ENCODE results near the gene TTLL3. TPM values are rescaled to one million over a fixed set of nuclear protein-coding genes. Genes with fewer than 3 reads are reported as not detected.

Gene TTLL3
- total RNA-seq, 1 experiment from 2014 or later = 15.7 TPM

GRCh38 chr3:9817436-9817835 lies 7.4 kb downstream of the TTLL3 start:
- Histone ChIP-seq H3K9me3 (ENCODE audit: control insufficient read depth, insufficient read depth, low read depth, low read length) (no peaks in the 10 kb centered on the region), H3K27ac (ENCODE audit: low read length) (no peak overlapping the region), H3K4me3 (ENCODE audit: low read depth in 2 of 2, low read length in 2 of 2) (no peak overlapping the region), H3K27me3 (ENCODE audit: control insufficient read depth, insufficient read depth, low read length) (no peaks in the 10 kb centered on the region), H3K36me3 (ENCODE audit: control insufficient read depth, insufficient read depth, low read length) (no peaks in the 10 kb centered on the region), H3K4me1 (ENCODE audit: control insufficient read depth, insufficient read depth, low read length) (no peaks in the 10 kb centered on the region)
- DNase-seq (ENCODE audit: low read depth, low spot score) = no peak
- ATAC-seq = no peak
- no TSS peak for BruUV-seq (replicated peaks)
- ChIA-PET CTCF (no interaction called here), POLR2A (no interaction called here)
- intact Hi-C loops (cut with micrococcal nuclease; ENCODE audit: unreplicated experiment) (no loop called here), in situ Hi-C loops (cut with HindIII; ENCODE audit: low pct_unique_long_range_greater_than_20kb, low sequenced_read_pairs) (no loop called here)
- TF ChIP-seq TCF7L2 (IDR thresholded peaks at IDR 0.05; ENCODE audit: low read depth, low read length) (no peak), SIN3A (IDR thresholded peaks at IDR 0.05; ENCODE audit: borderline replicate concordance, insufficient read depth, low read depth, low read length) (no peak), CTCF (IDR thresholded peaks at IDR 0.05) (no peak), POLR2AphosphoS5 (IDR thresholded peaks at IDR 0.05; ENCODE audit: low read depth, low read length) (no peak), REST (IDR thresholded peaks at IDR 0.05; ENCODE audit: insufficient read depth in 1 of 2, low read depth in 2 of 2, low read length in 1 of 2) (no peak)

- Histone ChIP-seq H3K36me3 (ENCODE audit: control insufficient read depth, insufficient read depth, low read length) (no peaks in the 10 kb centered on the region), H3K27ac (ENCODE audit: low read length) (no peak overlapping the region), H3K4me1 (ENCODE audit: control insufficient read depth, insufficient read depth, low read length) (no peaks in the 10 kb centered on the region), H3K27me3 (ENCODE audit: control insufficient read depth, insufficient read depth, low read length) (no peaks in the 10 kb centered on the region), H3K4me3 (ENCODE audit: low read depth in 2 of 2, low read length in 2 of 2) (no peak overlapping the region), H3K9me3 (ENCODE audit: control insufficient read depth, insufficient read depth, low read depth, low read length) (no peaks in the 10 kb centered on the region)
- ChIA-PET POLR2A (no interaction called here), CTCF (no interaction called here)
- no TSS peak for BruUV-seq (replicated peaks)
- ATAC-seq = no peak
- TF ChIP-seq TCF7L2 (IDR thresholded peaks at IDR 0.05; ENCODE audit: low read depth, low read length) (no peak), POLR2AphosphoS5 (IDR thresholded peaks at IDR 0.05; ENCODE audit: low read depth, low read length) (no peak), SIN3A (IDR thresholded peaks at IDR 0.05; ENCODE audit: borderline replicate concordance, insufficient read depth, low read depth, low read length) (no peak), REST (IDR thresholded peaks at IDR 0.05; ENCODE audit: insufficient read depth in 1 of 2, low read depth in 2 of 2, low read length in 1 of 2) (no peak), CTCF (IDR thresholded peaks at IDR 0.05) (no peak)
- no peak for DNase-seq (ENCODE audit: low read depth, low spot score)
- intact Hi-C loops (cut with micrococcal nuclease; ENCODE audit: unreplicated experiment) = no loop called here
- in situ Hi-C loops (cut with HindIII; ENCODE audit: low pct_unique_long_range_greater_than_20kb, low sequenced_read_pairs) = no loop called here
Measured at GRCh38 chr3:9818666-9819335, 8.7 kb downstream of the TTLL3 start.
